HG02763 (cell line): Measurements from ENCODE around the gene LCE1C.

Source experiments
- ATAC-seq: cut with Tn5 transposase; IDR thresholded peaks from one replicate; pipeline ENCODE4 v1.9.1; 2021; ENCODE audit warnings: mild to moderate bottlenecking, moderate library complexity; ENCODE audit not compliant: unreplicated experiment

LCE1C gene

DNA sequence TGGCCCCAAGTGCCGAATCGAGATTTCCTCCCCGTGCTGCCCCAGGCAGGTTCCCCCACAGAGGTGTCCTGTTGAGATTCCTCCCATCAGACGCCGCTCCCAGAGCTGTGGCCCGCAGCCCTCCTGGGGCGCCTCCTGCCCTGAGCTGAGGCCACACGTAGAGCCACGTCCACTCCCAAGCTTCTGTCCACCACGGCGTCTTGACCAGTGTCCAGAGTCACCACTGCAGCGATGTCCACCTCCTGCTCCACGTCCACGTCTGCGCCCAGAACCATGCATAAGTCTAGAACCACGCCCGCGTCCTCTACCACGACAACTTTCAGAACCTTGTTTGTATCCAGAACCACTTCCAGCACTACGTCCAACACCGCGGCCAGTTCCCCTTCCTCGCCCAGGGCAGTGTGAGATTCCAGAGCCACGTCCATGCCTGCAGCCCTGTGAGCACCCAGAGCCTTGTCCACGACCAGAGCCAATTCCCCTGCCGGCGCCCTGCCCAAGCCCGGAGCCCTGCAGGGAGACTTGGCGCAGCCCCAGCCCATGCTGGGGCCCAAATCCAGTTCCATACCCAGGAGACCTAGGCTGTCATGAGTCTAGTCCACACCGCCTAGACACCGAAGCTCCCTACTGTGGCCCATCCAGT lies 45.8 kb downstream of the LCE1C start:
- ATAC-seq = no peak

DNA sequence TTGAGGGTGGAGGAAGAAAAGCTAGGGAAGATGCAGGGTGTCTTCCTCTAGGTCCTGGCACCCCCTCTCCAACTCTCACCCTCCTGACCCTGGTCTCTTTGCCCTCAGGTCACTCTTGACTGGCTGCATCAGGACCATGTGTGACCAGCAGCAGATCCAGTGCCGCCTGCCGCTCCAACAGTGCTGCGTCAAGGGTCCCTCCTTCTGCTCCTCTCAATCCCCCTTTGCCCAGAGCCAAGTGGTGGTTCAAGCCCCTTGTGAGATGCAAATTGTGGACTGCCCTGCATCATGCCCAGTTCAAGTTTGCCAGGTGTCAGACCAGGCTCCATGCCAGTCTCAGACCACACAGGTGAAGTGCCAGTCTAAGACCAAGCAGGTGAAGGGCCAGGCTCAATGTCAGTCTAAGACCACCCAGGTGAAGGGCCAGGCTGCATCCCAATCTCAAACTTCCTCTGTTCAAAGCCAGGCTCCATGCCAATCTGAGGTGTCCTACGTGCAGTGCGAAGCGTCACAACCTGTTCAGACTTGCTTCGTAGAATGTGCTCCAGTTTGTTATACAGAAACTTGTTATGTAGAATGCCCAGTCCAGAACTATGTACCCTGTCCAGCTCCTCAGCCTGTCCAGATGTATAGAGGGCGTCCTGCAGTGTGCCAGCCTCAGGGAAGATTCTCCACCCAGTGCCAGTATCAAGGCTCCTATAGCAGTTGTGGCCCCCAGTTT lies 46.8 kb downstream of the LCE1C start:
- ATAC-seq = no peak

DNA sequence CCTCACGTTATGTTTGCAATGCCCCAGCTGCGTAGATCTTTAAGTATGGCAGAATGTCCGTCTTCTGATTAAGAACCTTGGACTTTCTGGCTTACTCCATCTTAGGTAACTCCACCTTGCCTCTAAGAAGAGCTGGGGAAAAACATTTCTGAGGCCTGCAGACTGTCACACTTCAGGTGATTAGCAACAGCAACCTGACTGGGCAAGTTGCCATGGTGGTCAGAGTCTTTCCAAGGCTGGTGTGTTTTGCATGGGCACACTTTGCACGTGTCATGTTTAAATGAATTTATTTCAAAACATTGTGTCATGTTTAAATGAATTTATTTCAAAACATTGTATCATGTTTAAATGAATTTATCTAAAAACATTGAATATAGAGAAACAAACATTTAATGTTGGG lies 47.8 kb downstream of the LCE1C start:
- ATAC-seq = no peak

DNA sequence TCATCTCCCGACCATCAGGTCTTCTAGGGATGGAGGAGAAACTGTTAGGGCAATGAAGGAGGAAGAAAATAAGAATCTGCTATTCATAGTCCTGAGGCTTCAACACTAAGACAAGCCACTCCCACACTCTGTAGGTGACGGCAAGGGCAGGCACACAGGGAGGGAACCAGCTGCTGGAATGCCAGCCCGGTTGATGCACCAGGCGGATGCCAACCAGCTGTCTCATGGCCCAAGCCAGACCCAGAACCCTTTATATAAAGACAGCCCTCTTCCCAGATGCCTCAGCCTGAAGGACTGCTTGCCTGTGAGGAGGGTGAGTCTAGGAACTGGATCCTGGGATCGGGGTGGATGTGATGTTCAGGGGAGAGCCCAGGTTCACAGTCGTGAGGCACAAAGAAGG lies 48.7 kb downstream of the LCE1C start, which contains the start of gene KPRP:
TSS of gene KPRP (plus strand) at position 279 of the 400 bp plus-strand sequence. CDS start 1,564 bp downstream, outside the sequence.
- ATAC-seq = no peak

DNA sequence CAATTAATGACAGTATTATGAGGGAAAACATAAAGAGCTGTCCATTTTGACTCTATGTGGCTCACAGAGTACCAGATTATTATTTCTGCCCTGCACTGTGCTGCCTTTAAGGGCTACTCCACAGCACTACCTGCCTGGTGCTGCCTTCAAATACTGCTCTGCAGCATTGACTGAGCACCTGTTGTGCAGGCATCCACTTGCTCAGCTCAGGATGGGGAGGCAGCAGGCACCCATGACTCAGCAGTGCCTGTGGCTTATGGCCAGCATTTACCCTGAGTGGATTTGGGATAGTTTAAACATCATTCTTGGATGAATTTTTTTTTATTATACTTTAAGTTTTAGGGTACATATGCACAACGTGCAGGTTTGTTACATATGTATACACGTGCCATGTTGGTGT lies 49.6 kb downstream of the LCE1C start:
- no peak for ATAC-seq
